ENCODE data around the gene ZDHHC24.
"Not testable (repeated sequence)": the region's sequence is repeated elsewhere in the genome, so short reads cannot be mapped to it uniquely, and the experiment has no call there.

ZDHHC24 gene, protein sequence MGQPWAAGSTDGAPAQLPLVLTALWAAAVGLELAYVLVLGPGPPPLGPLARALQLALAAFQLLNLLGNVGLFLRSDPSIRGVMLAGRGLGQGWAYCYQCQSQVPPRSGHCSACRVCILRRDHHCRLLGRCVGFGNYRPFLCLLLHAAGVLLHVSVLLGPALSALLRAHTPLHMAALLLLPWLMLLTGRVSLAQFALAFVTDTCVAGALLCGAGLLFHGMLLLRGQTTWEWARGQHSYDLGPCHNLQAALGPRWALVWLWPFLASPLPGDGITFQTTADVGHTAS

DNA sequence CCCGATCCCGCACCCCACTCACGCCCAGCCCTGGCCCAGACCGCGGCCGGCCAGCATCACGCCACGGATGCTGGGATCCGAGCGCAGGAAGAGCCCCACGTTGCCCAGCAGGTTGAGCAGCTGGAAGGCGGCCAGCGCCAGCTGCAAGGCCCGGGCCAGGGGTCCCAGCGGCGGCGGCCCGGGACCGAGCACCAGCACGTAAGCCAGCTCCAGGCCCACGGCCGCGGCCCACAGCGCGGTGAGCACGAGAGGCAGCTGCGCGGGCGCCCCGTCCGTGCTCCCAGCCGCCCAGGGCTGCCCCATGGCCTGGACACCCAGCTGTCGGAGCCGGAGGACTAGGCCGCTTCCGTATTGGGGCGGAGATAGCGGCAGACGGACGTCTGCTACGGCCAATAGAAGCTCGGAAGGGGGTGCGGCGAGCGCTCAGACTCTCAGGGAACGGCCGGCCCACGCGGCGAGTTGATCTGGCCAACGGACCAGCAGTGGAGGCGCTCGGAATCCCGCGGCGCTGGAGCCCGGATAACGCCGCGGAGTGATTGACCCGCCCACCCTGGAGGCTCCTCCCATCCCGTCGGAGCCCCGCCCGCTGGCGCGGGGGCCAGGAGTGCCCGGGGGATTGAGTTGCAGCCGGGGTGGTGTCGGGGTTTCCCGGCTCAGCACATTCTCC lies at the start of gene ZDHHC24:
TSS of gene ZDHHC24 (minus strand) at position 348 of the 667 bp plus-strand sequence. CDS start at position 303, 45 bp downstream.
- DNase-seq (ENCODE audit: low read depth in 1 of 2, low spot score in 1 of 2), result peak; percentile 99 to 100
- no peak for TF ChIP-seq JUND (IDR thresholded peaks at IDR 0.05; ENCODE audit: low read depth)
- in situ Hi-C loops (cut with HindIII; ENCODE audit: low pct_unique_long_range_greater_than_20kb, low sequenced_read_pairs), result no loop called here

- in situ Hi-C loops (cut with HindIII; ENCODE audit: low pct_unique_long_range_greater_than_20kb, low sequenced_read_pairs), result no loop called here
- no peak for TF ChIP-seq JUND (IDR thresholded peaks at IDR 0.05; ENCODE audit: low read depth)
- DNase-seq (ENCODE audit: low read depth in 1 of 2, low spot score in 1 of 2), result no peak
These were observed 49.5 kb upstream of the ZDHHC24 start for GRCh38 chr11:66595245-66595904.

GRCh38 chr11:66593650-66594049 lies 47.8 kb upstream of the ZDHHC24 start:
- DNase-seq (ENCODE audit: low read depth in 1 of 2, low spot score in 1 of 2), result no peak
- in situ Hi-C loops (cut with HindIII; ENCODE audit: low pct_unique_long_range_greater_than_20kb, low sequenced_read_pairs), result no loop called here
- no peak for TF ChIP-seq JUND (IDR thresholded peaks at IDR 0.05; ENCODE audit: low read depth)

GRCh38 chr11:66593303-66593635 lies 47.4 kb upstream of the ZDHHC24 start:
- no peak for DNase-seq (ENCODE audit: low read depth in 1 of 2, low spot score in 1 of 2)
- in situ Hi-C loops (cut with HindIII; ENCODE audit: low pct_unique_long_range_greater_than_20kb, low sequenced_read_pairs), result no loop called here
- no peak for TF ChIP-seq JUND (IDR thresholded peaks at IDR 0.05; ENCODE audit: low read depth)

- DNase-seq (ENCODE audit: low read depth in 1 of 2, low spot score in 1 of 2), result peak; percentile 98 to 100
- in situ Hi-C loops (cut with HindIII; ENCODE audit: low pct_unique_long_range_greater_than_20kb, low sequenced_read_pairs), result no loop called here
- no peak for TF ChIP-seq JUND (IDR thresholded peaks at IDR 0.05; ENCODE audit: low read depth)
These were observed 46.8 kb upstream of the ZDHHC24 start, which contains the start of the genes CCDC87 and CCS for GRCh38 chr11:66592457-66593302. Gene CCDC87, minus strand, starts transcription at chr11:66593063. Its CDS starts 48 bp downstream, at chr11:66593015. Gene CCS, plus strand, starts transcription at chr11:66593185. Its CDS starts 77 bp downstream, at chr11:66593262.

- in situ Hi-C loops (cut with HindIII; ENCODE audit: low pct_unique_long_range_greater_than_20kb, low sequenced_read_pairs), result no loop called here
- TF ChIP-seq JUND (IDR thresholded peaks at IDR 0.05; ENCODE audit: low read depth), result no peak
- no peak for DNase-seq (ENCODE audit: low read depth in 1 of 2, low spot score in 1 of 2)
These were observed 45.3 kb upstream of the ZDHHC24 start for GRCh38 chr11:66591175-66591574.

DNA sequence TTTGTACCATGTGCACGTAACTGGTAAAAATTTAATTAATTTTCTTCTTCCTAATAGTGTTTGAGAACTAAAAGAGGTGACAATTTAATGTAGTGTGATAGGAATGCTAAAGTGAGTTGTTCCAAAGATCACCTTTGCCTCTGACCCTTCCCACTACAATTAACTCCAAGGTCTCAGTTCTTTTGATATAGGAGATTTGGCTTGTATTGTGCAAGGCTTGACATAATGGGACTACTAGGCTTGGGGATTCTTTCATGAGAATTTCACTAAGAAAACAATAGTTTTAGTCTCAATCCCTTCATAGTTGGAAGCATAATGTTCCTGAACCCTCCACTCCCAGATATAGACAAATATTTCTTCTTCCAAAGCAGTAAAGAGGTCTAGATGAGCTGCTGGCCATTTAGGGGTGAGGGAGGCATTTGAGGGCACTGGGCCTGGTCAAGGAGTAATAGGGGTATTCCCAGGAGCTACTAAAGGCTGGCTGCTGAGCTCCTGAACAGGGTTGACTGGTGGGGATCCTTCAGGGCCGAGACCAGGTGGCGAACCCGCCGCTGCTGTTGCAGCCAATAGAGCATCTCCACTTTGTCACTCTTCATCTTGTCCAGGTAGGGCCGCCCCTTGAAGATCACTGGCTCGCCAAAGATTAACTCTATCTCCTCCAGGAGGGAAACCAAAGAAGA lies 44.3 kb upstream of the ZDHHC24 start:
- in situ Hi-C loops (cut with HindIII; ENCODE audit: low pct_unique_long_range_greater_than_20kb, low sequenced_read_pairs), result no loop called here
- no peak for TF ChIP-seq JUND (IDR thresholded peaks at IDR 0.05; ENCODE audit: low read depth)
- no peak for DNase-seq (ENCODE audit: low read depth in 1 of 2, low spot score in 1 of 2)

DNA sequence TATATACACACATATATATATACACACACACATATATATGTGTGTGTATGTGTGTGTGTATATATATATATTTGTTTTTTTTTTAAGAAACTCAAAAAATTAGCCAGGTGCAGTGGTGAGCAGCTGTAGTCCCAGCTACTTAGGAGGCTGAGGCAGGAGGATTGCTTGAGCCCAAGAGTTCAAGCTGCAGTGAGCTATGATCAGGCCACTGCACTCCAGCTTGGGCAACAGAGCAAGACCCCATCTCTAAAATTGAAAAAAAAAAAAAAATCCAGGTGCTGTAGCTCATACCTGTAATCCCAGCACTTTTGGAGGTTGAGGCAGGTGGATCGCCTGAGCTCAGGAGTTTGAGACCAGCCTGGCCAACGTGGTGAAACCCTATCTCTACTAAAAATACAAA lies 43.5 kb upstream of the ZDHHC24 start:
- in situ Hi-C loops (cut with HindIII; ENCODE audit: low pct_unique_long_range_greater_than_20kb, low sequenced_read_pairs); DNase-seq (ENCODE audit: low read depth in 1 of 2, low spot score in 1 of 2): not testable (repeated sequence)

DNA sequence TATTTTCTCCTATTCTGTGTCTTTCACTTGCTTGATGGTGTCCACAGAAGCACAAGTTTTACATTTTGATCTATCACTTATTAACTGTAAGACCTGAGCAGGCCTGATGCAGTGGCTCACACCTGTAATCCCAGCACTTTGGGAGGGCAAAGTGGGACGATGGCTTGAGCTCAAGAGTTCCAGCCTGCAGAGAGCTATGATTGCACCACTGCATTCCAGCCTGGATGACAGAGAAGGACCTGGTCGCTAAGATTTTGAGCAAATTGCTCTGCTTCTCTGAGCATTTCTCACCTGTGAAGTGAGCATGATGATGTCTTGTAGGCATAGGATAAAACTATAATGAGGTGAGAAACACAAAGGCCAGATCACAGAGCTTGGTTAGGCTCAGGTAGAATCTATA lies 40.3 kb upstream of the ZDHHC24 start:
- no peak for TF ChIP-seq JUND (IDR thresholded peaks at IDR 0.05; ENCODE audit: low read depth)
- DNase-seq (ENCODE audit: low read depth in 1 of 2, low spot score in 1 of 2), result no peak
- in situ Hi-C loops (cut with HindIII; ENCODE audit: low pct_unique_long_range_greater_than_20kb, low sequenced_read_pairs), result no loop called here

DNA sequence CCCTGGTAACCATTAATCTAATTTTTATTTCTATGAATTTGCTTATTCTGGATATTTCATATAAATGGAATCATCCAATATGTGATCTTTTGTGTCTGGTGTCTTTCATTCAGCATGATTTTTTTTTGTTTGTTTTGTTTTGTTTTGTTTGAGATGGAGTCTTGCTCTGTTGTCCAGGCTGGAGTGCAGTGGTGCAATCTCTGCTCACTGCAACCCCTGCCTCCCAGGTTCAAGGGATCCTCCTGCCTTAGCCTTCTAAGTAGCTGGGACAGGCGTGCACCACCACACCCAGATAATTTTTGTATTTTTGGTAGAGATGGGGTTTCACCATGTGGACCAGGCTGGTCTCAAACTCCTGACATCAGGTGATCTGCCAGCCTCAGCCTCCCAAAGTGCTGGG lies 39.6 kb upstream of the ZDHHC24 start:
- in situ Hi-C loops (cut with HindIII; ENCODE audit: low pct_unique_long_range_greater_than_20kb, low sequenced_read_pairs); DNase-seq (ENCODE audit: low read depth in 1 of 2, low spot score in 1 of 2): not testable (repeated sequence)

- DNase-seq (ENCODE audit: low read depth in 1 of 2, low spot score in 1 of 2); in situ Hi-C loops (cut with HindIII; ENCODE audit: low pct_unique_long_range_greater_than_20kb, low sequenced_read_pairs): not testable (repeated sequence)
These were observed 36.8 kb upstream of the ZDHHC24 start for GRCh38 chr11:66582565-66583147.

DNA sequence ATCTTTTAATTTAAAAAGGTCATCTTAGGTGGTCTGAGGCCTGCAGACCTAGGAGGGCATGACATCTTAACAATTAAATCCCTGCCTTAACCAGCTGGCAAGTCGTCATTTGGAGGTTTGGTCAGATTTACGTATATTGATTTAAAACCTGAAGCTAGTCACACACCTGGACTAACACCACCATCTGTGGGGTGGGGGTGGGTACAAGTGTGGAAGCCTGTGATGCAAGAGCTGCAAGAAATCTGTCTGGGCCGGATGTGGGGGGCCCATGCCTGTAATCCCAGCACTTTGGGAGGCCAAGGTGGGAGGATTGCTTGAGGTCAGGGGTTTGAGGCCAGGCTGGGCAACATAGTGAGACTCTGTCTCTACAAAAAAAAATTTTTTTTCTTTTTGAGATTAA lies 35.4 kb upstream of the ZDHHC24 start:
- no peak for TF ChIP-seq JUND (IDR thresholded peaks at IDR 0.05; ENCODE audit: low read depth)
- DNase-seq (ENCODE audit: low read depth in 1 of 2, low spot score in 1 of 2), result no peak
- in situ Hi-C loops (cut with HindIII; ENCODE audit: low pct_unique_long_range_greater_than_20kb, low sequenced_read_pairs), result no loop called here
